Ureter (tissue), 1 donor: ENCODE results near the gene GRAMD2B. TPM values are rescaled to one million over a fixed set of nuclear protein-coding genes. Genes with fewer than 3 reads are reported as not detected.

Experiments used
- DNase-seq: peaks from one replicate; pipeline ENCODE4 v3.0.0-alpha.2; 2020; ENCODE audit warnings: low spot score
- total RNA-seq: library from RNA; stranded (reverse); gene quantifications from one replicate; pipeline ENCODE4 v1.2.4, GENCODE V29; 2023
- donor health status: DM: yes; HTN: yes; CAD: no.

GRAMD2B gene
- total RNA-seq, 1 donor from 2014 or later: 56.7 TPM

DNA sequence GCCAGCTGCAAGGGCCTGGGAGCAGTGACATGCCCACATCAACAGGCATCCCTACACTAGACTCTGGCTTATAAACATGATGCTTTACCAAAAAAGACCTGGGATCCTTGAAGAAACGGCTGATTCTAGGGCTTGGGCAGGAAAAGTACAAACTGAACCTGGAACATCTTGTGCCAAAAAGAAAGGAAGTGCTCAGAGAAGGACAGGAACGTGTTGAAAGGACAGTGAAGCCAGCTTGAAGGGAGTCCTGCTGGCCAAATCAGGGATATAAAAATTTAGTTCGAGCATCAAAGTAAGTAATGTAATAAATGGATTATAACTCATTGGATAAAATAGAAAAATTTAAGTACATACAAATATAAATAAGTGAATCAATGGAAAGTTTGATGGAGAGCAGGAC is 113.7 kb downstream of the GRAMD2B start:
- DNase-seq: no peak

DNA sequence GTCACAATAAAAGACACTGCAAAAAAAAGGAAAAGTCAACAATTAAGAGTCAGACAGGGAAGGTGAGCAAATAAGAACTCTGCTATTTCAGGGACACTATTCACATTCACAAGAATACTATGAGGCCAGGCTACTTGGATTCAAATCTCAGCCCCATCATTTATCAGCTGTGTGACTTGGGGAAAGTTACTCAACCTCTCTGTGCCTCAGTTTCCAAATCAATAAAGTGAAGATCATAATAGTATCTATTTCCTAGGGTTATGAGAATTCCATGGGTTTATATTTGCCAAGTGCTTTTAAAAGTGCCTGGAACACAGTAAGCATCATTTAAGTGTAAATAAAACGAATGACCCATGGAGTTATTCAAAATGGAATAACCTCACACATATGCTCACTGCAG is 115.4 kb downstream of the GRAMD2B start:
- no peak for DNase-seq

GRCh38 chr5:126540631-126541030 is 117.4 kb downstream of the GRAMD2B start:
- DNase-seq: no peak

- DNase-seq: no peak
These were observed 119.2 kb downstream of the GRAMD2B start for GRCh38 chr5:126542441-126542840.

- DNase-seq: no peak
These were observed 119.8 kb downstream of the GRAMD2B start for GRCh38 chr5:126543009-126543408.

- no peak for DNase-seq
These were observed 120.5 kb downstream of the GRAMD2B start for GRCh38 chr5:126543660-126544059.

Other genes starting within 250 kb of the GRAMD2B start
- gene ALDH7A1, start 171.8 kb downstream of the GRAMD2B start, total RNA-seq: 78.5 TPM
- 31.1 TPM for gene PHAX, start 177.5 kb downstream of the GRAMD2B start, total RNA-seq